CD14-positive monocyte (primary cell): ENCODE results near the gene PROB1. TPM values are rescaled to one million over a fixed set of nuclear protein-coding genes. Genes with fewer than 3 reads are reported as not detected.

ENCODE experiments used
- DNase-seq, 3 donors: peaks; one replicate each; pipeline ENCODE4 v3.0.0-alpha.2; 2011 to 2022
- H2AFZ ChIP-seq: 2 replicates; pipeline ENCODE4 v1.6.0; 2012; ENCODE audit warnings: mild to moderate bottlenecking, low read depth, low read length, inconsistent platforms; ENCODE audit not compliant: insufficient read depth, poor library complexity, severe bottlenecking
- H3K27ac ChIP-seq, 2 donors: 1 replicate in 1 of 2; 2 replicates in 1 of 2; pipeline ENCODE4 v1.5.1; 2012 to 2013; ENCODE audit warnings: low read length in 2 of 2, control low read depth in 1 of 2, inconsistent platforms in 1 of 2, low read depth in 1 of 2, mild to moderate bottlenecking in 1 of 2
- H3K27me3 ChIP-seq, 2 donors: one replicate each; pipeline versions ENCODE4 v1.6.0 to v1.6.1; 2011 to 2013; ENCODE audit warnings: low read length in 2 of 2; ENCODE audit not compliant: control insufficient read depth in 2 of 2, insufficient read depth in 2 of 2
- H3K36me3 ChIP-seq, 2 donors: replicated peaks in 1 of 2; 1 replicate in 1 of 2; 2 replicates in 1 of 2; pipeline versions ENCODE4 v1.5.1 to v1.6.1; 2012 to 2013; ENCODE audit warnings: low read length in 2 of 2, control low read depth in 1 of 2, inconsistent platforms in 1 of 2, mild to moderate bottlenecking in 1 of 2; ENCODE audit not compliant: insufficient read depth in 2 of 2, control insufficient read depth in 1 of 2
- H3K4me1 ChIP-seq, 2 donors: 1 replicate in 1 of 2; 2 replicates in 1 of 2; pipeline versions ENCODE4 v1.5.1 to v1.6.1; 2012 to 2013; ENCODE audit warnings: low read length in 2 of 2, control low read depth in 1 of 2, inconsistent platforms in 1 of 2, mild to moderate bottlenecking in 1 of 2, moderate library complexity in 1 of 2; ENCODE audit not compliant: insufficient read depth in 2 of 2, control insufficient read depth in 1 of 2
- H3K4me2 ChIP-seq: replicated peaks from 2 replicates; pipeline ENCODE3; 2012; ENCODE audit warnings: low read length, moderate library complexity, mild to moderate bottlenecking; ENCODE audit not compliant: poor library complexity, severe bottlenecking; ENCODE audit errors: extremely low read depth
- H3K4me3 ChIP-seq, 3 experiments: fragments of 200-600 bp in 1 of 3; sonication (generic) in 1 of 3; replicated peaks in 1 of 3; 1 replicate in 2 of 3; 2 replicates in 1 of 3; pipeline ENCODE4 v1.5.1; 2011 to 2013; ENCODE audit warnings: low read length in 3 of 3, mild to moderate bottlenecking in 3 of 3, control low read depth in 2 of 3, low read depth in 2 of 3, inconsistent platforms in 1 of 3, moderate library complexity in 1 of 3
- H3K79me2 ChIP-seq: 2 replicates; pipeline ENCODE4 v1.6.0; 2012; ENCODE audit warnings: mild to moderate bottlenecking, control low read depth, inconsistent platforms, low read length, moderate library complexity; ENCODE audit not compliant: insufficient read depth
- H3K9ac ChIP-seq: 2 replicates; pipeline ENCODE4 v1.6.0; 2017; ENCODE audit warnings: low read length, mild to moderate bottlenecking; ENCODE audit not compliant: insufficient read depth, poor library complexity, severe bottlenecking
- H3K9me3 ChIP-seq, 2 donors: replicated peaks in 1 of 2; 1 replicate in 1 of 2; 2 replicates in 1 of 2; pipeline versions ENCODE4 v1.5.1 to v1.6.1; 2012 to 2013; ENCODE audit warnings: low read length in 2 of 2, control low read depth in 1 of 2; ENCODE audit not compliant: control insufficient read depth in 1 of 2, insufficient read depth in 1 of 2
- H4K20me1 ChIP-seq: 2 replicates; pipeline ENCODE4 v1.6.0; 2012; ENCODE audit warnings: mild to moderate bottlenecking, low read length, control low read depth, moderate library complexity; ENCODE audit not compliant: insufficient read depth
- H3K27ac Mint-ChIP-seq, 7 donors: one replicate each; pipeline ENCODE4 v1.8.0; 2020; ENCODE audit warnings: mild to moderate bottlenecking in 7 of 7, mixed read lengths in 7 of 7, moderate library complexity in 6 of 7, inconsistent platforms in 2 of 7
- H3K27me3 Mint-ChIP-seq, 3 donors: one replicate each; pipeline ENCODE4 v1.8.0; 2021 to 2022; ENCODE audit warnings: low read depth in 3 of 3, mild to moderate bottlenecking in 3 of 3, mixed read lengths in 3 of 3, moderate library complexity in 3 of 3, inconsistent platforms in 1 of 3
- H3K36me3 Mint-ChIP-seq, 2 donors: one replicate each; pipeline ENCODE4 v1.8.0; 2020; ENCODE audit warnings: mixed read lengths in 2 of 2, inconsistent platforms in 1 of 2, mild to moderate bottlenecking in 1 of 2
- H3K4me1 Mint-ChIP-seq: one replicate; pipeline ENCODE4 v1.8.0; 2020; ENCODE audit warnings: mild to moderate bottlenecking, mixed read lengths
- H3K4me3 Mint-ChIP-seq, 2 donors: one replicate each; pipeline ENCODE4 v1.8.0; 2020; ENCODE audit warnings: mild to moderate bottlenecking in 2 of 2, mixed read lengths in 2 of 2, moderate library complexity in 1 of 2
- H3K9me3 Mint-ChIP-seq, 7 donors: one replicate each; pipeline ENCODE4 v1.8.0; 2020 to 2022; ENCODE audit warnings: mixed read lengths in 7 of 7, mild to moderate bottlenecking in 6 of 7, moderate library complexity in 6 of 7, inconsistent platforms in 2 of 7
- WGBS: methylation state at CpG from one replicate; pipeline ENCODE4 v1.1.5; 2013; ENCODE audit warnings: missing lambda C conversion rate; ENCODE audit not compliant: insufficient coverage; 5-methylcytosine and 5-hydroxymethylcytosine counted together
- intact Hi-C, 2 donors: fragments of 100-400 bp; cut with micrococcal nuclease; formaldehyde crosslinking; loops; one replicate each; pipeline versions ENCODE4 v1.15.0 to v1.15.1; 2023
- polyA minus RNA-seq: library from RNA; depleted of rRNA, polyadenylated mRNA; stranded (reverse); fragments of >200 nt; gene quantifications from 2 replicates; pipeline ENCODE4 v1.2.3, GENCODE V29; 2012
- polyA plus RNA-seq, 3 donors: library from polyadenylated mRNA; depleted of rRNA in 1 of 3; unstranded in 2 of 3; stranded (reverse) in 1 of 3; fragments of 300-500 nt in 2 of 3; fragments of >200 nt in 1 of 3; fragmentation: Illumina TruSeq in 2 of 3; gene quantifications; 1 replicate in 2 of 3; 2 replicates in 1 of 3; pipeline ENCODE4 v1.2.3, GENCODE V29; 2012 to 2021
- total RNA-seq, 12 experiments: library from RNA in 1 of 12; stranded (reverse) in 1 of 12; fragments of 120-200 nt in 1 of 12; gene quantifications; one replicate each; pipeline ENCODE4 v1.2.4 and lab custom pipeline; 2013 to 2026; ENCODE audit warnings: mixed read lengths in 6 of 12, inconsistent platforms in 1 of 12
- TF ChIP-seq, protein P1 (sequence below): fragments of 200-600 bp; IDR thresholded peaks from one replicate; pipeline ENCODE4 v1.8.0; 2022; ENCODE audit warnings: antibody characterized with exemption, mild to moderate bottlenecking

The PROB1 gene, protein sequence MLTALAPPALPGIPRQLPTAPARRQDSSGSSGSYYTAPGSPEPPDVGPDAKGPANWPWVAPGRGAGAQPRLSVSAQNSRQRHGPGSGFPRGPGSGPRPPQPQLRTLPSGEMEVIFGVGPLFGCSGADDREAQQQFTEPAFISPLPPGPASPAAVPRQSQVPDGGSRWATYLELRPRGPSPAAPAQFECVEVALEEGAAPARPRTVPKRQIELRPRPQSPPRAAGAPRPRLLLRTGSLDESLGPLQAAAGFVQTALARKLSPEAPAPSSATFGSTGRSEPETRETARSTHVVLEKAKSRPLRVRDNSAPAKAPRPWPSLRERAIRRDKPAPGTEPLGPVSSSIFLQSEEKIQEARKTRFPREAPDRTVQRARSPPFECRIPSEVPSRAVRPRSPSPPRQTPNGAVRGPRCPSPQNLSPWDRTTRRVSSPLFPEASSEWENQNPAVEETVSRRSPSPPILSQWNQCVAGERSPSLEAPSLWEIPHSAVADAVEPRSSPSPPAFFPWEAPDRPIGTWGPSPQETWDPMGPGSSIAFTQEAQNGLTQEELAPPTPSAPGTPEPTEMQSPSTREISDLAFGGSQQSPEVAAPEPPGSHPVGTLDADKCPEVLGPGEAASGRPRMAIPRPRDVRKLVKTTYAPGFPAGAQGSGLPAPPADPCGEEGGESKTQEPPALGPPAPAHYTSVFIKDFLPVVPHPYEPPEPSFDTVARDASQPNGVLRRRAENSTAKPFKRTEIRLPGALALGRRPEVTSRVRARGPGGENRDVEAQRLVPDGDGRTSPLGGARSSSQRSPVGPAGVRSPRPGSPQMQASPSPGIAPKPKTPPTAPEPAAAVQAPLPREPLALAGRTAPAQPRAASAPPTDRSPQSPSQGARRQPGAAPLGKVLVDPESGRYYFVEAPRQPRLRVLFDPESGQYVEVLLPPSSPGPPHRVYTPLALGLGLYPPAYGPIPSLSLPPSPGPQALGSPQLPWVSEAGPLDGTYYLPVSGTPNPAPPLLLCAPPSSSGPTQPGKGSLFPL
- total RNA-seq (2013): 0.12 TPM
- polyA plus RNA-seq: under 1 TPM in 2 of 3 donors, not detected in 1; 0.05 to 0.11 TPM
- 0.14 and 0.16 TPM in 2 replicates for polyA minus RNA-seq
- 0 to 1.9 (median 0.60) reads per million in 11 experiments for total RNA-seq (lab: John Stamatoyannopoulos, UW)

DNA sequence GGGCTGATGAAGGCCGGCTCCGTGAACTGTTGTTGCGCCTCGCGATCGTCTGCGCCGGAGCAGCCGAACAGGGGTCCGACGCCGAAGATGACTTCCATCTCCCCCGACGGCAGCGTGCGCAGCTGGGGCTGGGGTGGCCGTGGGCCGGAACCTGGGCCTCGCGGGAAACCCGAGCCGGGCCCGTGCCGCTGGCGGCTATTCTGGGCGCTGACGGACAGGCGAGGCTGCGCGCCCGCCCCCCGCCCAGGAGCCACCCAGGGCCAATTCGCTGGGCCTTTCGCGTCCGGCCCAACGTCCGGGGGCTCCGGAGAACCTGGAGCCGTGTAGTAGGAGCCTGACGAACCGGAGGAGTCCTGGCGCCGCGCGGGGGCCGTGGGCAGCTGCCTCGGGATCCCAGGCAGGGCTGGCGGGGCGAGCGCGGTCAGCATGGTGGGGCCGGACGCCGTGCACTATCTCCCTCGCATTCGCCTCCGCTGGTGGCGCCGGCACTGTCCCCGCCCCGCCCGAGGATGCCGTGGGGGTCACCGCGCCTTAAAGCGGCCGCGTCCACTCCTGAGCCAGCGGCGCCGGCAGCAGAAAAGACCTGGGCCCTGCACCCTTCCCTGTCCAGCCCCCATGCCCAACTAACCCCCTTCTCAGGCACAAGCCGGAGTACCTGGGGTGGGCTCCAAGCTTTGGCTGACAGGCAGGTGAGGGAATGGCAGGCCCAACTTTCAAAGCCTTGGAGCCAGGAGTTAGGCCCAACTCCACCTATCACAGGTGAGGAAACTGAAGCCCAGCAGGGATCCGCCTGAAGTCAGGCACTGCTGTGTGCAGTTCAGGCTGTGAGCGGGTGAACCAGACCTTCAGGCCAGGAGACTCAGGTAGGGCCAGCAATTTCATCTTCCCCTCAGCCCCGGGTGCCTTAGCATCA is at the start of gene PROB1:
Gene PROB1 (minus strand): TSS at position 451 of the 913 bp plus-strand sequence. CDS start 23 bp downstream, at position 428.
- Mint-ChIP-seq H3K9me3 (peaks cover 0 to 9% (median 5%) of the 10 kb centered on the region in 7 donors), H3K36me3 (peaks cover 5% of the 10 kb centered on the region in 2 donors), H3K27me3 (peaks cover 40 to 57% (median 45%) of the 10 kb centered on the region in 3 donors), H3K4me1 (peaks cover 33% of the 10 kb centered on the region), H3K27ac (no peak within 1 kb of the TSS), H3K4me3 (peak within 1 kb of the TSS; percentile 89 to 94)
- Histone ChIP-seq H3K9me3 (peaks cover 0 to 5% of the 10 kb centered on the region in 2 donors), H3K4me2 (peak within 1 kb of the TSS; percentile 89), H2AFZ (peak within 1 kb of the TSS; percentile 96), H4K20me1 (no peaks in the 10 kb centered on the region), H3K4me1 (peaks cover 25 to 33% of the 10 kb centered on the region in 2 donors), H3K27ac (no peak within 1 kb of the TSS), H3K9ac (peak within 1 kb of the TSS; percentile 42), H3K79me2 (no peaks in the 10 kb centered on the region), H3K36me3 (no peaks in the 10 kb centered on the region), H3K4me3 (peak within 1 kb of the TSS in 2 of 3 experiments; percentile 54 to 82), H3K27me3 (peaks cover 12 to 41% of the 10 kb centered on the region in 2 donors)
- DNase-seq: no peak
- TF ChIP-seq, protein P1, sequence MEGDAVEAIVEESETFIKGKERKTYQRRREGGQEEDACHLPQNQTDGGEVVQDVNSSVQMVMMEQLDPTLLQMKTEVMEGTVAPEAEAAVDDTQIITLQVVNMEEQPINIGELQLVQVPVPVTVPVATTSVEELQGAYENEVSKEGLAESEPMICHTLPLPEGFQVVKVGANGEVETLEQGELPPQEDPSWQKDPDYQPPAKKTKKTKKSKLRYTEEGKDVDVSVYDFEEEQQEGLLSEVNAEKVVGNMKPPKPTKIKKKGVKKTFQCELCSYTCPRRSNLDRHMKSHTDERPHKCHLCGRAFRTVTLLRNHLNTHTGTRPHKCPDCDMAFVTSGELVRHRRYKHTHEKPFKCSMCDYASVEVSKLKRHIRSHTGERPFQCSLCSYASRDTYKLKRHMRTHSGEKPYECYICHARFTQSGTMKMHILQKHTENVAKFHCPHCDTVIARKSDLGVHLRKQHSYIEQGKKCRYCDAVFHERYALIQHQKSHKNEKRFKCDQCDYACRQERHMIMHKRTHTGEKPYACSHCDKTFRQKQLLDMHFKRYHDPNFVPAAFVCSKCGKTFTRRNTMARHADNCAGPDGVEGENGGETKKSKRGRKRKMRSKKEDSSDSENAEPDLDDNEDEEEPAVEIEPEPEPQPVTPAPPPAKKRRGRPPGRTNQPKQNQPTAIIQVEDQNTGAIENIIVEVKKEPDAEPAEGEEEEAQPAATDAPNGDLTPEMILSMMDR: peak; percentile 36
- WGBS: 86% methylated on average over 73 of the region's 76 CpGs
- intact Hi-C loops: no loop called here
